Fibroblast of lung (primary cell): ENCODE measurements around the gene BCDIN3D. TPM values are rescaled to one million over a fixed set of nuclear protein-coding genes. Genes with fewer than 3 reads are reported as not detected.

ENCODE experiments used
- DNase-seq, 2 donors: peaks; one replicate each; pipeline versions ENCODE4 v3.0.0 to v3.0.0-alpha.2; 2010; ENCODE audit warnings: low read depth in 2 of 2
- H2AFZ ChIP-seq: 2 replicates; pipeline ENCODE4 v1.5.1; 2012; ENCODE audit warnings: low read length, control low read depth, inconsistent platforms
- H3K27ac ChIP-seq: 2 replicates; pipeline ENCODE4 v1.5.1; 2011; ENCODE audit warnings: low read length, control low read depth; ENCODE audit not compliant: insufficient read depth
- H3K27me3 ChIP-seq: 2 replicates; pipeline ENCODE4 v1.5.1; 2011; ENCODE audit warnings: mild to moderate bottlenecking, low read length; ENCODE audit not compliant: control insufficient read depth, insufficient read depth
- H3K36me3 ChIP-seq: 2 replicates; pipeline ENCODE4 v1.5.1; 2011; ENCODE audit warnings: low read length; ENCODE audit not compliant: control insufficient read depth, insufficient read depth
- H3K4me1 ChIP-seq: 2 replicates; pipeline ENCODE4 v1.5.1; 2011; ENCODE audit warnings: low read length; ENCODE audit not compliant: control insufficient read depth, insufficient read depth; ENCODE audit errors: extremely low read depth
- H3K4me2 ChIP-seq: 2 replicates; pipeline ENCODE4 v1.5.1; 2011; ENCODE audit warnings: low read length, control low read depth; ENCODE audit not compliant: insufficient read depth; ENCODE audit errors: extremely low read depth
- H3K4me3 ChIP-seq, 4 experiments: fragments of 200-600 bp in 1 of 4; sonication (generic) in 1 of 4; replicated peaks in 1 of 4; 2 replicates each; pipeline ENCODE4 v1.5.1; 2011 to 2016; ENCODE audit warnings: low read length in 4 of 4, low read depth in 3 of 4, mild to moderate bottlenecking in 3 of 4, control low read depth in 2 of 4, inconsistent platforms in 1 of 4, mixed read lengths in 1 of 4; ENCODE audit not compliant: insufficient read depth in 1 of 4; ENCODE audit errors: control extremely low read depth in 1 of 4
- H3K79me2 ChIP-seq: 2 replicates; pipeline ENCODE4 v1.5.1; 2012; ENCODE audit warnings: mild to moderate bottlenecking, low read length, inconsistent platforms; ENCODE audit not compliant: control insufficient read depth, insufficient read depth
- H3K9ac ChIP-seq: 2 replicates; pipeline ENCODE4 v1.5.1; 2011; ENCODE audit warnings: mild to moderate bottlenecking, low read length, control low read depth; ENCODE audit not compliant: insufficient read depth
- H3K9me3 ChIP-seq: 2 replicates; pipeline ENCODE4 v1.5.1; 2012; ENCODE audit warnings: low read depth, low read length; ENCODE audit not compliant: control insufficient read depth, insufficient read depth
- H4K20me1 ChIP-seq: 2 replicates; pipeline ENCODE4 v1.5.1; 2011; ENCODE audit warnings: low read length; ENCODE audit not compliant: control insufficient read depth, insufficient read depth; ENCODE audit errors: extremely low read depth
- CTCF ChIP-seq, 2 donors: IDR thresholded peaks in 1 of 2; conservative IDR thresholded peaks in 1 of 2; 1 replicate in 1 of 2; 2 replicates in 1 of 2; pipeline ENCODE4 v1.5.1; 2011 to 2012; ENCODE audit warnings: low read length in 2 of 2, control low read depth in 1 of 2, inconsistent platforms in 1 of 2, low read depth in 1 of 2, mild to moderate bottlenecking in 1 of 2
- EZH2 ChIP-seq: IDR thresholded peaks from 2 replicates; pipeline ENCODE4 v1.5.1; 2012; ENCODE audit warnings: low read length, control low read depth, mild to moderate bottlenecking; ENCODE audit errors: missing control alignments
- polyA plus RNA-seq, 2 donors: library from polyadenylated mRNA; depleted of rRNA in 1 of 2; stranded (reverse) in 1 of 2; unstranded in 1 of 2; fragments of >200 nt; gene quantifications; 2 replicates each; pipeline ENCODE4 v1.2.1, GENCODE V29; 2011 to 2012; ENCODE audit warnings: missing spikeins in 1 of 2
- total RNA-seq: library from RNA; depleted of rRNA; stranded (reverse); fragments of >200 nt; gene quantifications from 2 replicates; pipeline ENCODE4 v1.2.1, GENCODE V29; 2014

Gene BCDIN3D
- total and polyA plus RNA-seq, 2 donors (not counting 1 experiment from before 2014, with no cell fraction given): 3.2 to 4.5 TPM

GRCh38 chr12:49811961-49812401 lies 30.9 kb downstream of the BCDIN3D start:
- no peak for TF ChIP-seq EZH2
- TF ChIP-seq CTCF (conservative IDR thresholded peaks at IDR 0.05 in 1 of 2, IDR thresholded peaks at IDR 0.05 in 1 of 2; ENCODE audit: low read depth in 1 of 2, low read length in 2 of 2): no peak
- no peak overlapping the region for H3K4me3 ChIP-seq
- H3K27ac ChIP-seq: no peak overlapping the region
- H3K79me2 ChIP-seq: peaks cover 13% of the 10 kb centered on the region
- H4K20me1 ChIP-seq: no peaks in the 10 kb centered on the region
- no peak overlapping the region for H3K4me2 ChIP-seq
- no peak for DNase-seq
- no peak overlapping the region for H3K9ac ChIP-seq
- H3K4me1 ChIP-seq: peaks cover 10% of the 10 kb centered on the region
- H3K36me3 ChIP-seq: peaks cover 3% of the 10 kb centered on the region
- no peaks in the 10 kb centered on the region for H3K27me3 ChIP-seq
- H2AFZ ChIP-seq: no peak overlapping the region
- no peaks in the 10 kb centered on the region for H3K9me3 ChIP-seq

DNA sequence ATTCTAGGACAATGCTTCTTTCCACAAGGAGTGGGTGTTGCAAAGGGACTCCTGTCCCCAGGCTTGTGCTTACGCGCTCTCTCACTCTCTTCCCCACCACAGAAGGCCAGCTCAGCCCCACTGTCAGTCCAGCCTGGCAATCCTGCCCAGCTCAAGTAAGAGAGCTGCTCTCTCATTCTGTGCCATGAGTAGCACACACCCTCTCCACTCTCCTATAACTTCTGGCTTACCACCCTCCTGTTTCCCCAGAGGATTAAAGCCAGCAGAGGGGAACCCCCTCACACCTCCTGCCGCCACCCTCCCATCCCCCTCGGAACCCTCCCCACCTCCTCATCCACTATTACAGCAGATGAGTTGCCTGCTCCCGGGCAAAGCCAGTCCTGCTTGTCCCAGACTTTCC lies 31.8 kb downstream of the BCDIN3D start:
- H3K36me3 ChIP-seq: peaks cover 3% of the 10 kb centered on the region
- no peak overlapping the region for H2AFZ ChIP-seq
- H3K9ac ChIP-seq: no peak overlapping the region
- no peak for DNase-seq
- H3K4me3 ChIP-seq: no peak overlapping the region
- H3K27ac ChIP-seq: no peak overlapping the region
- no peaks in the 10 kb centered on the region for H4K20me1 ChIP-seq
- no peaks in the 10 kb centered on the region for H3K9me3 ChIP-seq
- H3K79me2 ChIP-seq: peaks cover 13% of the 10 kb centered on the region
- TF ChIP-seq EZH2 (no peak), CTCF (conservative IDR thresholded peaks at IDR 0.05 in 1 of 2, IDR thresholded peaks at IDR 0.05 in 1 of 2; ENCODE audit: low read depth in 1 of 2, low read length in 2 of 2) (no peak)
- H3K4me2 ChIP-seq: no peak overlapping the region
- peaks cover 10% of the 10 kb centered on the region for H3K4me1 ChIP-seq
- H3K27me3 ChIP-seq: no peaks in the 10 kb centered on the region

GRCh38 chr12:49809906-49810389 lies 33.0 kb downstream of the BCDIN3D start:
- no peak overlapping the region for H3K4me3 ChIP-seq
- peak in 1 of 2 donors; percentile 8 for DNase-seq
- no peaks in the 10 kb centered on the region for H3K9me3 ChIP-seq
- no peaks in the 10 kb centered on the region for H4K20me1 ChIP-seq
- no peak overlapping the region for H3K27ac ChIP-seq
- H3K4me2 ChIP-seq: no peak overlapping the region
- peaks cover 10% of the 10 kb centered on the region for H3K79me2 ChIP-seq
- TF ChIP-seq EZH2 (no peak), CTCF (conservative IDR thresholded peaks at IDR 0.05 in 1 of 2, IDR thresholded peaks at IDR 0.05 in 1 of 2; ENCODE audit: low read depth in 1 of 2, low read length in 2 of 2) (no peak)
- peaks cover 6% of the 10 kb centered on the region for H3K36me3 ChIP-seq
- H2AFZ ChIP-seq: no peak overlapping the region
- H3K9ac ChIP-seq: peak overlapping the region; percentile 27
- H3K4me1 ChIP-seq: peaks cover 10% of the 10 kb centered on the region
- no peaks in the 10 kb centered on the region for H3K27me3 ChIP-seq
